H1 (cell line): ENCODE measurements around the gene PINLYP. TPM values are rescaled to one million over a fixed set of nuclear protein-coding genes. Genes with fewer than 3 reads are reported as not detected.

Experiments
- EGR1 ChIP-seq: IDR thresholded peaks from 2 replicates; pipeline ENCODE4 v1.6.1; 2011; ENCODE audit warnings: low read depth, low read length, borderline replicate concordance
- GTF2F1 ChIP-seq: IDR thresholded peaks from 2 replicates; pipeline ENCODE4 v1.6.1; 2012; ENCODE audit warnings: low read depth, low read length, improper control_type of control experiment, borderline replicate concordance
- HDAC2 ChIP-seq, 2 experiments: fragments of 300-600 bp in 1 of 2; sonication (generic) in 1 of 2; IDR thresholded peaks; 2 replicates each; pipeline ENCODE4 v1.6.1; 2011 to 2012; ENCODE audit warnings: low read depth in 2 of 2, low read length in 2 of 2, mild to moderate bottlenecking in 2 of 2, moderate library complexity in 2 of 2, borderline replicate concordance in 1 of 2, inconsistent platforms in 1 of 2
- PHF8 ChIP-seq: fragments of 200-600 bp; sonication (generic); conservative IDR thresholded peaks from 2 replicates; pipeline ENCODE4 v1.7.1; 2012; ENCODE audit warnings: low read depth, mild to moderate bottlenecking, inconsistent platforms, low read length, moderate library complexity
- YY1 ChIP-seq: IDR thresholded peaks from 2 replicates; pipeline ENCODE4 v1.6.1; 2011; ENCODE audit warnings: low read depth, mild to moderate bottlenecking, low read length
- polyA plus RNA-seq, 7 experiments: library from polyadenylated mRNA; depleted of rRNA in 3 of 7; stranded (reverse) in 5 of 7; unstranded in 2 of 7; fragments of >200 nt in 5 of 7; fragments of 200-250 nt in 2 of 7; gene quantifications; 1 replicate in 5 of 7; 2 replicates in 1 of 7; 4 replicates in 1 of 7; pipeline versions ENCODE4 v1.2.1 to v1.2.3, GENCODE V29; 2011 to 2013; ENCODE audit warnings: missing spikeins in 2 of 7, mixed read lengths in 2 of 7
- total RNA-seq: library from RNA; stranded (reverse); fragmentation: NEBNext Ultra II Directional; extraction: Animal tissue kit (Norgen Biotek cat#: 25700); gene quantifications from 2 replicates; pipeline ENCODE4 v1.2.1, GENCODE V29; 2021
- TF ChIP-seq, protein P1 (sequence below): IDR thresholded peaks from 2 replicates; pipeline ENCODE4 v1.6.1; 2011; ENCODE audit warnings: low read depth, mild to moderate bottlenecking, low read length; ENCODE audit not compliant: insufficient read depth

The PINLYP gene
- total and polyA plus RNA-seq, 2 of the 8 experiments (the other 6 are each of a cell fraction or from before 2014, with no cell fraction given): 7.5 to 31.3 TPM

GRCh38 chr19:43533546-43534304 lies 41.9 kb upstream of the PINLYP start (continued):
- no peak for TF ChIP-seq EGR1
- no peak for TF ChIP-seq YY1
- TF ChIP-seq, protein P1, sequence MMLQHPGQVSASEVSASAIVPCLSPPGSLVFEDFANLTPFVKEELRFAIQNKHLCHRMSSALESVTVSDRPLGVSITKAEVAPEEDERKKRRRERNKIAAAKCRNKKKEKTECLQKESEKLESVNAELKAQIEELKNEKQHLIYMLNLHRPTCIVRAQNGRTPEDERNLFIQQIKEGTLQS: no peak
- peak; percentile 40; the same call in 1 of the 2 replicates for TF ChIP-seq PHF8
- TF ChIP-seq HDAC2 (IDR thresholded peaks at IDR 0.05; ENCODE audit: borderline replicate concordance in 1 of 2, low read depth in 2 of 2, low read length in 2 of 2): 0 out of 4 replicates have a peak, but pooled peaks of 1 of the 2 experiments have one; percentile 36
- no peak for TF ChIP-seq GTF2F1
